ENCODE results near the gene TPT1. TPM values are rescaled to one million over a fixed set of nuclear protein-coding genes. Genes with fewer than 3 reads are reported as not detected.

Gene TPT1
- total and polyA plus RNA-seq, 2 of the 13 experiments (the other 11 are each of a cell fraction or from before 2014, with no cell fraction given): 2,953 to 3,594 TPM

DNA sequence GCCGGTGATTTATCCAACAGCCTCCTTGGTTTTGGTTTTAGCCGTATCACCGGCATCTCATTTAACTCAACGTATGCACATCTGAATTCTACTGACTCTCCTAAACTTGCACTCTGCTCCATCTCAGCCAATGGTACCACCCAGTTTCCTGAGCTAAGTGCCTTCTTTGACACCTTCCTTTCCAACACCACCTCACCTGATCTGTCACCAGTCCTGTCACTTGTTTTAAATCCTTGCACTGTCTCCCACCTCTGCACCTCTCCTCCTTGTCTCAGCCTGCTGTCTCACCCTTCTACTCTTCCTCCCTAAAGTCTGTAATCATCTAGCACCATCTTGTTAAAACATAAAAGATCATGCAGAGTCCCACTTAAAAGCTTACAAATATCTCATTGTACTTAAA lies 28.1 kb upstream of the TPT1 start (continued):
- TF ChIP-seq NPAS2 (CRISPR knock-in tag; IDR thresholded peaks at IDR 0.05; ENCODE audit: borderline replicate concordance) (no peak), ZKSCAN5 (CRISPR knock-in tag; IDR thresholded peaks at IDR 0.05) (no peak)

DNA sequence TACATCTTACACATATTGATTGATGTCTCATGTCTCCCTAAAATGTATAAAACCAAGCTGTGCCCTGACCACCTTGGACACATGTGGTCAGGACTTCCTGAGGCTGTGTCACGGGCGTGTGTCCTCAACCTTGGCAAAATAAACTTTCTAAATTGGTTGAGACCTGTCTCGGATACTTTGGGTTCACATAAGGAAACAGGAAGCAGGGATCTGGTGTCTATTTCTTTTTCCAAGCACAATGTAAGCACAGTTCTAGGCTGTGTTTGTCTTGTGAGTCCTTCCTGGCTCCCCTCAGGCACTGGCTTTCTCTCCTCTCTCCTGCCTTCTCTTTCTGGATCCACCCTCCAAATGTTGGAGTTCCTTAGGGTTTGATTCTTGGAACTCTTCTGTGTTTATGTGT lies 27.6 kb upstream of the TPT1 start:
- no peak overlapping the region for H3K4me2 ChIP-seq (ENCODE audit: low read depth, low read length)
- DNase-seq (ENCODE audit: low spot score) (no peak), ATAC-seq (no peak), FAIRE-seq (no peak)
- H4K20me1 ChIP-seq (ENCODE audit: insufficient read depth, low read length): no peaks in the 10 kb centered on the region
- WGBS (ENCODE audit: low lambda C conversion rate): 77% methylated on average over 3 of the region's 3 CpGs
- H3K79me2 ChIP-seq (ENCODE audit: insufficient read depth, low read length): no peaks in the 10 kb centered on the region
- no TSS peak for BruUV-seq (replicated peaks)
- H3K36me3 ChIP-seq (replicated peaks in 1 of 2; ENCODE audit: control insufficient read depth in 1 of 2, insufficient read depth in 2 of 2, low read length in 2 of 2): peaks cover 2 to 11% of the 10 kb centered on the region in 2 experiments; a peak in 4 of 5 replicates
- peaks cover 18% of the 10 kb centered on the region for H3K4me1 ChIP-seq (ENCODE audit: insufficient read depth, low read length)
- in situ Hi-C loops (cut with HindIII; ENCODE audit: extremely low pct_ligation_motif_present, low pct_unique_long_range_greater_than_20kb) (no loop called here), intact Hi-C loops (cut with micrococcal nuclease; ENCODE audit: unreplicated experiment) (no loop called here)
- ChIA-PET CTCF (ENCODE audit: low intra/inter-chr PET ratio, low total read pairs) (no interaction called here), POLR2A (no interaction called here)
- H2AFZ ChIP-seq (ENCODE audit: low read length): no peak overlapping the region
- no peak overlapping the region for H3K27ac ChIP-seq (ENCODE audit: extremely low read length, insufficient read depth, low read length)
- H3K4me3 ChIP-seq (replicated peaks in 1 of 3; ENCODE audit: insufficient read depth in 1 of 3, low read depth in 2 of 3, low read length in 3 of 3): no peak overlapping the region
- no peak overlapping the region for H3K9ac ChIP-seq (ENCODE audit: insufficient read depth, low read depth, low read length)
- H3K9me3 ChIP-seq (ENCODE audit: low read length): no peaks in the 10 kb centered on the region
- H3K27me3 ChIP-seq (ENCODE audit: control insufficient read depth in 1 of 2, insufficient read depth in 2 of 2, low read length in 2 of 2): no peaks in the 10 kb centered on the region
- no peak for TF ChIP-seq MAFK (conservative IDR thresholded peaks at IDR 0.05 in 1 of 2, IDR thresholded peaks at IDR 0.05 in 1 of 2; ENCODE audit: low read length in 2 of 2)
- TF ChIP-seq FOXJ3 (CRISPR knock-in tag; IDR thresholded peaks at IDR 0.05; ENCODE audit: borderline replicate concordance): no peak
- no peak for TF ChIP-seq ZNF12 (CRISPR knock-in tag; IDR thresholded peaks at IDR 0.05)
- TF ChIP-seq, protein P1, sequence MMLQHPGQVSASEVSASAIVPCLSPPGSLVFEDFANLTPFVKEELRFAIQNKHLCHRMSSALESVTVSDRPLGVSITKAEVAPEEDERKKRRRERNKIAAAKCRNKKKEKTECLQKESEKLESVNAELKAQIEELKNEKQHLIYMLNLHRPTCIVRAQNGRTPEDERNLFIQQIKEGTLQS (CRISPR knock-in tag; IDR thresholded peaks at IDR 0.05): no peak
- TF ChIP-seq ZNF781 (CRISPR knock-in tag; IDR thresholded peaks at IDR 0.05; ENCODE audit: borderline replicate concordance, not compliant biosample characterization): no peak
- TF ChIP-seq, protein P2, sequence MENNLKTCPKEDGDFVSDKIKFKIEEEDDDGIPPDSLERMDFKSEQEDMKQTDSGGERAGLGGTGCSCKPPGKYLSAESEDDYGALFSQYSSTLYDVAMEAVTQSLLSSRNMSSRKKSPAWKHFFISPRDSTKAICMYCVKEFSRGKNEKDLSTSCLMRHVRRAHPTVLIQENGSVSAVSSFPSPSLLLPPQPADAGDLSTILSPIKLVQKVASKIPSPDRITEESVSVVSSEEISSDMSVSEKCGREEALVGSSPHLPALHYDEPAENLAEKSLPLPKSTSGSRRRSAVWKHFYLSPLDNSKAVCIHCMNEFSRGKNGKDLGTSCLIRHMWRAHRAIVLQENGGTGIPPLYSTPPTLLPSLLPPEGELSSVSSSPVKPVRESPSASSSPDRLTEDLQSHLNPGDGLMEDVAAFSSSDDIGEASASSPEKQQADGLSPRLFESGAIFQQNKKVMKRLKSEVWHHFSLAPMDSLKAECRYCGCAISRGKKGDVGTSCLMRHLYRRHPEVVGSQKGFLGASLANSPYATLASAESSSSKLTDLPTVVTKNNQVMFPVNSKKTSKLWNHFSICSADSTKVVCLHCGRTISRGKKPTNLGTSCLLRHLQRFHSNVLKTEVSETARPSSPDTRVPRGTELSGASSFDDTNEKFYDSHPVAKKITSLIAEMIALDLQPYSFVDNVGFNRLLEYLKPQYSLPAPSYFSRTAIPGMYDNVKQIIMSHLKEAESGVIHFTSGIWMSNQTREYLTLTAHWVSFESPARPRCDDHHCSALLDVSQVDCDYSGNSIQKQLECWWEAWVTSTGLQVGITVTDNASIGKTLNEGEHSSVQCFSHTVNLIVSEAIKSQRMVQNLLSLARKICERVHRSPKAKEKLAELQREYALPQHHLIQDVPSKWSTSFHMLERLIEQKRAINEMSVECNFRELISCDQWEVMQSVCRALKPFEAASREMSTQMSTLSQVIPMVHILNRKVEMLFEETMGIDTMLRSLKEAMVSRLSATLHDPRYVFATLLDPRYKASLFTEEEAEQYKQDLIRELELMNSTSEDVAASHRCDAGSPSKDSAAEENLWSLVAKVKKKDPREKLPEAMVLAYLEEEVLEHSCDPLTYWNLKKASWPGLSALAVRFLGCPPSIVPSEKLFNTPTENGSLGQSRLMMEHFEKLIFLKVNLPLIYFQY (CRISPR knock-in tag; IDR thresholded peaks at IDR 0.05; ENCODE audit: borderline replicate concordance): no peak
- TF ChIP-seq, protein P3, sequence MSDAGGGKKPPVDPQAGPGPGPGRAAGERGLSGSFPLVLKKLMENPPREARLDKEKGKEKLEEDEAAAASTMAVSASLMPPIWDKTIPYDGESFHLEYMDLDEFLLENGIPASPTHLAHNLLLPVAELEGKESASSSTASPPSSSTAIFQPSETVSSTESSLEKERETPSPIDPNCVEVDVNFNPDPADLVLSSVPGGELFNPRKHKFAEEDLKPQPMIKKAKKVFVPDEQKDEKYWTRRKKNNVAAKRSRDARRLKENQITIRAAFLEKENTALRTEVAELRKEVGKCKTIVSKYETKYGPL (CRISPR knock-in tag; IDR thresholded peaks at IDR 0.05): no peak
- TF ChIP-seq ZFP62 (CRISPR knock-in tag; IDR thresholded peaks at IDR 0.05): no peak
- TF ChIP-seq FIP1L1 (IDR thresholded peaks at IDR 0.05; ENCODE audit: borderline replicate concordance, insufficient read depth, low read depth, low read length): no peak
- no peak for TF ChIP-seq NFYB (CRISPR knock-in tag; IDR thresholded peaks at IDR 0.05)

Data from HepG2 (cell line).